AG10803 (cell line): Measurements from ENCODE around the gene ARFGAP2.

Experiments
- DNase-seq: peaks from one replicate; pipeline ENCODE4 v3.0.0; 2010; ENCODE audit warnings: low read depth
- H3K4me3 ChIP-seq: 2 replicates; pipeline ENCODE4 v1.5.1; 2011; ENCODE audit warnings: mild to moderate bottlenecking, low read length, control low read depth
- TF ChIP-seq, protein P1 (sequence below): conservative IDR thresholded peaks from 2 replicates; pipeline ENCODE4 v1.5.1; 2011; ENCODE audit warnings: mild to moderate bottlenecking, low read length, control low read depth, inconsistent platforms

ARFGAP2 gene

DNA sequence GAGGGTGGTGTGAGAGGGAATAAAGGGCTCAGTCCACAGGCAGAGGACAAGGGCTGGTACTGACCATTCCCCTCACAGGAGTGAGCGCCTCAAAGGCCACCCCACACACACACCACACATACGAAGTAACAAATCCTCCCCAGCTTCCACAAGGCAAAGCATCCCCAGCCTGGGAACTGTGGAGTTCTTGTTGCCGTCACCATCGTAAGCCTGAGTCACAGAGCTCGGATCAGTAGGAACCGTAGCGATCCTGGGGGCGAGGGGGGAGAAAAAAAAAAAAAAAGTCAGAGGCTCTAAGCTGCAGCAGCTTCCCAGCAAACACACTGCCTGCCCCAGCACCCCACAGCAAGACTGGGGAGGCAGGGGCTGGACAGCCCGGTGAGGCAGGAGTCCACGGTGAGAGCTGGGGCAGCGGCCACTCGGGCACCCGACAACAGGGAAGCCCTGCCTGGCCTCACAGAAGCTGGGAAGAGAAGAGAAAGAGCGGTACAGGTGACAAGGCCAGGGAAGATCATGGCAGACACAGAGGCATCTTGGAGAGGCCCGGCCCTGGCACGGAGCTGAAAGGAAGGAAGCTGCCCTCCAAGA lies 11.3 kb downstream of the ARFGAP2 start:
- TF ChIP-seq, protein P1, sequence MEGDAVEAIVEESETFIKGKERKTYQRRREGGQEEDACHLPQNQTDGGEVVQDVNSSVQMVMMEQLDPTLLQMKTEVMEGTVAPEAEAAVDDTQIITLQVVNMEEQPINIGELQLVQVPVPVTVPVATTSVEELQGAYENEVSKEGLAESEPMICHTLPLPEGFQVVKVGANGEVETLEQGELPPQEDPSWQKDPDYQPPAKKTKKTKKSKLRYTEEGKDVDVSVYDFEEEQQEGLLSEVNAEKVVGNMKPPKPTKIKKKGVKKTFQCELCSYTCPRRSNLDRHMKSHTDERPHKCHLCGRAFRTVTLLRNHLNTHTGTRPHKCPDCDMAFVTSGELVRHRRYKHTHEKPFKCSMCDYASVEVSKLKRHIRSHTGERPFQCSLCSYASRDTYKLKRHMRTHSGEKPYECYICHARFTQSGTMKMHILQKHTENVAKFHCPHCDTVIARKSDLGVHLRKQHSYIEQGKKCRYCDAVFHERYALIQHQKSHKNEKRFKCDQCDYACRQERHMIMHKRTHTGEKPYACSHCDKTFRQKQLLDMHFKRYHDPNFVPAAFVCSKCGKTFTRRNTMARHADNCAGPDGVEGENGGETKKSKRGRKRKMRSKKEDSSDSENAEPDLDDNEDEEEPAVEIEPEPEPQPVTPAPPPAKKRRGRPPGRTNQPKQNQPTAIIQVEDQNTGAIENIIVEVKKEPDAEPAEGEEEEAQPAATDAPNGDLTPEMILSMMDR: no peak
- no peak overlapping the region for H3K4me3 ChIP-seq
- no peak for DNase-seq

DNA sequence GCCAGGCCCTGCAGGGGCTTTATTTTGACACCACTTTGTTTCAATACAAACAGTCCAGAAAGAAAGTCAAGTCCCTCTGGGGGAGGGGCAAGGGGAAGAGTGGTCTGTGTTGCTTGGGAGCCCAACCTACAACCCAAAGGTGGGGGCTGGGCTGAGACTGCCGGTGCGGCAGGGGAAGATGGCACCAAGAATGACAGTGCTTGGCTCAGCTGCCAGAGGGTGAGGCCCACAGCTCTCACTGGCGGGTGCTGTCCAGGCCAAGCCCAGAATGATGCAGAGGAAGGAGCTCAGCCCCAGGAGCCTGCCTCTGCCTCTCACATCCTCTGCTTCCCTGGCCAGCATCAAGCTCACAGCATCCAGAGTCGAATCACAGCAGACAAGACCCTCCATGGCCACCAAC lies 12.4 kb downstream of the ARFGAP2 start:
- no peak overlapping the region for H3K4me3 ChIP-seq
- TF ChIP-seq, protein P1: no peak
- no peak for DNase-seq

DNA sequence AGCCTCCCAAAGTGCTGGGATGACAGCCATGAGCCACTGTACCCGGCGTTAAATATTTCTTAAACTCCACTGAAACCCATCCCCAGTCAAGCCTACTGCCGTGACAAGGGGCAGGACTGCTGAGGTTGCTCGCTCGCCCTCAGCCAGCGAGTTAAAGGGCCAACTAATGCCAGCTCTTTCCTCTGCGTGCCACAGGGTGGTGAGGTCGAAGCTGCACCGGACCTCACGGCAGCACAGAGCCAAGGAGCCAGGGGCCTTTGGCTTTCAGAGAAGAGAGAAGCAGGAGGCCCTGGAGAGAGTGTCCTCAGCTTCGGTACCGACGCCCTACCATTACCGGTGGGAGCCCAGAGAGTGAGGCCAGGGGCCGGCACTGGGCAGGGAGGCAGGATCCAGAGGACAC lies 12.8 kb downstream of the ARFGAP2 start:
- TF ChIP-seq, protein P1: no peak
- no peak for DNase-seq
- no peak overlapping the region for H3K4me3 ChIP-seq

DNA sequence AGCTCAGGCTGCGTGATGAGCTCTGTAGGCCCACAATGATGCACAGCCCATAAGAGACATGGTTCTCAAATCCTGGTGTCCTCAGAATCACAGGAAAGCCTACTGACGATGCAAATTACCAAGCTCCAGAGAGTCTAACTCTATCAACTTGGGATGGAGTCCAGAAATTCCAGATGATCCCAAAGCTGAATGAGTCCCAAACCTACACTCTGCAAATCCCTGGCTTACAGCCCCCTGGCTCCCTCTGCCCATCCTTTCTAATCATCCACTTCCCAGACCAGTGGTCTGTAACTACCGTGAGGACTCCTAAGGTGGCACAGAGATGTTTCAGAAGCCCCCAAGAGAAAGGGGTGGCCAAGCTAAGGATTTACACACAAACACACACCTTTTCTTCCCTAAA lies 13.5 kb downstream of the ARFGAP2 start:
- H3K4me3 ChIP-seq: no peak overlapping the region
- no peak for DNase-seq
- TF ChIP-seq, protein P1: no peak

DNA sequence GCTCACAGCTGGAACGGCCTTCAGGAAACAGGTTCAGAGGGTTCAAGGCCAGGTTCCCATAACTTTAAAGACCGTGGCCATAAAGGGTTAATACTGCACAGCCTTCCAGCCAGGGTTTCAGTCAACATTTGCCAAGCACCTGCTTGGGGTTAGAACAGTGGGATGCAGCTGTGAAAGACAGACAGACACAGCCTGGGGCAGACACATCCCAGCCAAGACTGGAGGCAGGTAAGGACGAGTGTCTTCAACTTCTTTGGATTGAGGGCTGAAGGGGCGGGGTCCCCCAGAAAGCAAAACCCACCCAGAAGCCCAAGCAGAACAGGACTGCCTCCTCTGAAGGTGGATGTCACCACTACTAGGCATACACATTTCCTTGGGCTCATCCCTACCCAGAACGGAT lies 14.3 kb downstream of the ARFGAP2 start:
- no peak overlapping the region for H3K4me3 ChIP-seq
- no peak for DNase-seq
- TF ChIP-seq, protein P1: no peak

DNA sequence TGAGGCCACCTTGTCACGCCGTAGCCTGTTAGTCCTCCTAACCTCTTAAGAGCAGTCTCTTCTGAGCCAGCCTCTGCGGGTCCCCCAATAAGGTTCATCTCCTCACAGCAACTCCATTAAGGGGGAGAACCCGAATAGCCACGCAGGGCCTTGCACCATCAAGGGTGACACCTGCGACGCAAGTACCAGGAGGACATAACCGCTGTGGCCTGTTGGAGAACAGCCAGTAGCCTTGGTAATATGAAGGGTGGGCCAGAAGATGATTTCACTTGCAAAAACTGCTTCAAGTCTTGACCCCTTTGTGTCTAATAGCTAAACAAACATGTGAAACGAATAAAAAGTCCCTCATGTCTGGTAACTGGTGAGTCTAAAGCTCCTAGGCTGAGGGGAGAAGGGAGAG lies 14.8 kb downstream of the ARFGAP2 start:
- H3K4me3 ChIP-seq: no peak overlapping the region
- TF ChIP-seq, protein P1: no peak
- no peak for DNase-seq

DNA sequence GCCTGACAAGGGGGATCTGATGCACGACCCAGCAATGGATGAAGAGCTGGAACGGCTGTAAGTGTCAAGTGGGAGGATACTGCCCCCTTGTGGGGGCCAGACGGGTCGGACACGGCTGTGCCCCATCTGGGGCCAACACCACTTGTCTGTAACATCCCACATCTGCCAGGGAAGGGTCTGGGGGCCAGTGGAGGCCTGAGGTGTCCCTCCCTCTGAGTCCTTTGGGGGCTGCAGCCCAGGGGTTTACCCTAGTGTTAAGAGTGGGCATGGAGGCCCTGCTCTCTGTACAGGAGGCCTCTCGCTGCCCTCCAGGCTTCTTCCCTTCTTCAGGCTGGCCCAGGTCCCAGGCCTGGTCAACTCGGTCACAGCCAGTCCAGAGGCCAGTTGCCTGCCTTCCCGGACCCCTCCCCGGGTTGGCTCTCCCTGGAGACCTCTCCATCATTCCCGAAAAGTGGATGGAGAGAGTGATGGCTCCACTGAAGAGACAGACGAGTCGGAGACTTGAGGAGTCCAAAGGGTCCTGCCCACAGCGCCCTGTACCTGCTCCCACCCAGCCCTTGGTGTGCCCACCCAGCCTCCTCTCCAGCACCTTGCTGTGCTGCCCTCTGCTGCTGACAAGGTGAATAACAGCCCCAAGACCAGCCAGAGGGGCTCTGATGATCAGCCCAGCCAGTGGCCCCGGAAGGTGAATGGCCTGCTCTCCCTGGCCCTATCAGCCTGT lies 15.4 kb downstream of the ARFGAP2 start:
- H3K4me3 ChIP-seq: no peak overlapping the region
- TF ChIP-seq, protein P1: peak; percentile 82
- DNase-seq: peak; percentile 71
